CD14-positive monocyte (primary cell): ENCODE data around the gene RUSC2. TPM values are rescaled to one million over a fixed set of nuclear protein-coding genes. Genes with fewer than 3 reads are reported as not detected.

Source experiments
- DNase-seq, 3 donors: peaks; one replicate each; pipeline ENCODE4 v3.0.0-alpha.2; 2011 to 2022
- H2AFZ ChIP-seq: 2 replicates; pipeline ENCODE4 v1.6.0; 2012; ENCODE audit warnings: mild to moderate bottlenecking, low read depth, low read length, inconsistent platforms; ENCODE audit not compliant: insufficient read depth, poor library complexity, severe bottlenecking
- H3K27ac ChIP-seq, 2 donors: 1 replicate in 1 of 2; 2 replicates in 1 of 2; pipeline ENCODE4 v1.5.1; 2012 to 2013; ENCODE audit warnings: low read length in 2 of 2, control low read depth in 1 of 2, inconsistent platforms in 1 of 2, low read depth in 1 of 2, mild to moderate bottlenecking in 1 of 2
- H3K27me3 ChIP-seq, 2 donors: one replicate each; pipeline versions ENCODE4 v1.6.0 to v1.6.1; 2011 to 2013; ENCODE audit warnings: low read length in 2 of 2; ENCODE audit not compliant: control insufficient read depth in 2 of 2, insufficient read depth in 2 of 2
- H3K36me3 ChIP-seq, 2 donors: replicated peaks in 1 of 2; 1 replicate in 1 of 2; 2 replicates in 1 of 2; pipeline versions ENCODE4 v1.5.1 to v1.6.1; 2012 to 2013; ENCODE audit warnings: low read length in 2 of 2, control low read depth in 1 of 2, inconsistent platforms in 1 of 2, mild to moderate bottlenecking in 1 of 2; ENCODE audit not compliant: insufficient read depth in 2 of 2, control insufficient read depth in 1 of 2
- H3K4me1 ChIP-seq, 2 donors: 1 replicate in 1 of 2; 2 replicates in 1 of 2; pipeline versions ENCODE4 v1.5.1 to v1.6.1; 2012 to 2013; ENCODE audit warnings: low read length in 2 of 2, control low read depth in 1 of 2, inconsistent platforms in 1 of 2, mild to moderate bottlenecking in 1 of 2, moderate library complexity in 1 of 2; ENCODE audit not compliant: insufficient read depth in 2 of 2, control insufficient read depth in 1 of 2
- H3K4me2 ChIP-seq: replicated peaks from 2 replicates; pipeline ENCODE3; 2012; ENCODE audit warnings: low read length, moderate library complexity, mild to moderate bottlenecking; ENCODE audit not compliant: poor library complexity, severe bottlenecking; ENCODE audit errors: extremely low read depth
- H3K4me3 ChIP-seq, 3 experiments: fragments of 200-600 bp in 1 of 3; sonication (generic) in 1 of 3; replicated peaks in 1 of 3; 1 replicate in 2 of 3; 2 replicates in 1 of 3; pipeline ENCODE4 v1.5.1; 2011 to 2013; ENCODE audit warnings: low read length in 3 of 3, mild to moderate bottlenecking in 3 of 3, control low read depth in 2 of 3, low read depth in 2 of 3, inconsistent platforms in 1 of 3, moderate library complexity in 1 of 3
- H3K79me2 ChIP-seq: 2 replicates; pipeline ENCODE4 v1.6.0; 2012; ENCODE audit warnings: mild to moderate bottlenecking, control low read depth, inconsistent platforms, low read length, moderate library complexity; ENCODE audit not compliant: insufficient read depth
- H3K9ac ChIP-seq: 2 replicates; pipeline ENCODE4 v1.6.0; 2017; ENCODE audit warnings: low read length, mild to moderate bottlenecking; ENCODE audit not compliant: insufficient read depth, poor library complexity, severe bottlenecking
- H3K9me3 ChIP-seq, 2 donors: replicated peaks in 1 of 2; 1 replicate in 1 of 2; 2 replicates in 1 of 2; pipeline versions ENCODE4 v1.5.1 to v1.6.1; 2012 to 2013; ENCODE audit warnings: low read length in 2 of 2, control low read depth in 1 of 2; ENCODE audit not compliant: control insufficient read depth in 1 of 2, insufficient read depth in 1 of 2
- H4K20me1 ChIP-seq: 2 replicates; pipeline ENCODE4 v1.6.0; 2012; ENCODE audit warnings: mild to moderate bottlenecking, low read length, control low read depth, moderate library complexity; ENCODE audit not compliant: insufficient read depth
- H3K27ac Mint-ChIP-seq, 7 donors: one replicate each; pipeline ENCODE4 v1.8.0; 2020; ENCODE audit warnings: mild to moderate bottlenecking in 7 of 7, mixed read lengths in 7 of 7, moderate library complexity in 6 of 7, inconsistent platforms in 2 of 7
- H3K27me3 Mint-ChIP-seq, 3 donors: one replicate each; pipeline ENCODE4 v1.8.0; 2021 to 2022; ENCODE audit warnings: low read depth in 3 of 3, mild to moderate bottlenecking in 3 of 3, mixed read lengths in 3 of 3, moderate library complexity in 3 of 3, inconsistent platforms in 1 of 3
- H3K36me3 Mint-ChIP-seq, 2 donors: one replicate each; pipeline ENCODE4 v1.8.0; 2020; ENCODE audit warnings: mixed read lengths in 2 of 2, inconsistent platforms in 1 of 2, mild to moderate bottlenecking in 1 of 2
- H3K4me1 Mint-ChIP-seq: one replicate; pipeline ENCODE4 v1.8.0; 2020; ENCODE audit warnings: mild to moderate bottlenecking, mixed read lengths
- H3K4me3 Mint-ChIP-seq, 2 donors: one replicate each; pipeline ENCODE4 v1.8.0; 2020; ENCODE audit warnings: mild to moderate bottlenecking in 2 of 2, mixed read lengths in 2 of 2, moderate library complexity in 1 of 2
- H3K9me3 Mint-ChIP-seq, 7 donors: one replicate each; pipeline ENCODE4 v1.8.0; 2020 to 2022; ENCODE audit warnings: mixed read lengths in 7 of 7, mild to moderate bottlenecking in 6 of 7, moderate library complexity in 6 of 7, inconsistent platforms in 2 of 7
- CTCF ChIP-seq: fragments of 200-600 bp; IDR thresholded peaks from one replicate; pipeline ENCODE4 v1.8.0; 2022; ENCODE audit warnings: antibody characterized with exemption, mild to moderate bottlenecking
- WGBS: methylation state at CpG from one replicate; pipeline ENCODE4 v1.1.5; 2013; ENCODE audit warnings: missing lambda C conversion rate; ENCODE audit not compliant: insufficient coverage; 5-methylcytosine and 5-hydroxymethylcytosine counted together
- intact Hi-C, 2 donors: fragments of 100-400 bp; cut with micrococcal nuclease; formaldehyde crosslinking; loops; one replicate each; pipeline versions ENCODE4 v1.15.0 to v1.15.1; 2023
- polyA plus RNA-seq, 3 donors: library from polyadenylated mRNA; depleted of rRNA in 1 of 3; unstranded in 2 of 3; stranded (reverse) in 1 of 3; fragments of 300-500 nt in 2 of 3; fragments of >200 nt in 1 of 3; fragmentation: Illumina TruSeq in 2 of 3; gene quantifications; 1 replicate in 2 of 3; 2 replicates in 1 of 3; pipeline ENCODE4 v1.2.3, GENCODE V29; 2012 to 2021

The RUSC2 gene
- polyA plus RNA-seq, 3 donors = 2.2 to 18.8 (median 3.7) TPM

GRCh38 chr9:35517552-35518224 is 27.8 kb downstream of the RUSC2 start:
- Histone ChIP-seq H3K4me2 (no peak overlapping the region), H3K36me3 (no peaks in the 10 kb centered on the region), H3K4me3 (no peak overlapping the region), H3K4me1 (peaks cover 12 to 17% of the 10 kb centered on the region in 2 donors), H3K9me3 (no peaks in the 10 kb centered on the region), H3K27ac (peak overlapping the region in 1 of 2 donors; percentile 68), H4K20me1 (peaks cover 37% of the 10 kb centered on the region), H3K79me2 (peaks cover 90% of the 10 kb centered on the region), H3K9ac (no peak overlapping the region), H2AFZ (no peak overlapping the region), H3K27me3 (no peaks in the 10 kb centered on the region)
- Mint-ChIP-seq H3K27me3 (no peaks in the 10 kb centered on the region), H3K36me3 (peaks cover 4 to 14% of the 10 kb centered on the region in 2 donors), H3K4me1 (peaks cover 42% of the 10 kb centered on the region), H3K9me3 (no peaks in the 10 kb centered on the region), H3K4me3 (no peak overlapping the region), H3K27ac (peak overlapping the region in 1 of 7 donors; percentile 46)
- no peak for DNase-seq
- no peak for TF ChIP-seq CTCF
- intact Hi-C loops = no loop called here
- no CpG with 5 or more reads among the region's 3 CpGs for WGBS

- WGBS = 71% methylated on average over 1 of the region's 4 CpGs
- Histone ChIP-seq H3K27ac (peak overlapping the region in 1 of 2 donors; percentile 68), H3K27me3 (no peaks in the 10 kb centered on the region), H3K4me2 (no peak overlapping the region), H3K79me2 (peaks cover 88% of the 10 kb centered on the region), H3K4me1 (peaks cover 13 to 19% of the 10 kb centered on the region in 2 donors), H3K9me3 (no peaks in the 10 kb centered on the region), H2AFZ (no peak overlapping the region), H3K4me3 (no peak overlapping the region), H4K20me1 (peaks cover 37% of the 10 kb centered on the region), H3K9ac (no peak overlapping the region), H3K36me3 (no peaks in the 10 kb centered on the region)
- Mint-ChIP-seq H3K27ac (peak overlapping the region in 4 of 7 donors; percentile 46 to 80 (median 48)), H3K4me1 (peaks cover 37% of the 10 kb centered on the region), H3K4me3 (no peak overlapping the region), H3K36me3 (peaks cover 2 to 9% of the 10 kb centered on the region in 2 donors), H3K27me3 (no peaks in the 10 kb centered on the region), H3K9me3 (no peaks in the 10 kb centered on the region)
- TF ChIP-seq CTCF = no peak
- intact Hi-C loops = no loop called here
- DNase-seq = no peak
These were observed 28.4 kb downstream of the RUSC2 start for GRCh38 chr9:35518225-35518821.
